HepG2 (cell line): ENCODE measurements around the gene ZNF500. TPM values are rescaled to one million over a fixed set of nuclear protein-coding genes. Genes with fewer than 3 reads are reported as not detected.

ENCODE experiments used
- CAMTA2 ChIP-seq: sonication (generic); formaldehyde crosslinking; IDR thresholded peaks from 2 replicates; pipeline ENCODE4 v1.4.0; 2020; ENCODE audit warnings: mild to moderate bottlenecking, missing genetic modification reagents, borderline replicate concordance
- CEBPZ ChIP-seq: IDR thresholded peaks from 2 replicates; pipeline ENCODE4 v1.6.1; 2012; ENCODE audit warnings: low read length, improper control_type of control experiment
- CSRNP1 ChIP-seq: sonication (generic); formaldehyde crosslinking; IDR thresholded peaks from 2 replicates; pipeline ENCODE4 v1.8.1; 2023; ENCODE audit warnings: mild to moderate bottlenecking, missing genetic modification reagents
- FIP1L1 ChIP-seq: fragments of 200-400 bp; formaldehyde crosslinking; IDR thresholded peaks from 2 replicates; pipeline ENCODE4 v1.6.1; 2018; ENCODE audit warnings: low read depth, mild to moderate bottlenecking, low read length, moderate library complexity, borderline replicate concordance; ENCODE audit not compliant: insufficient read depth
- KDM6A ChIP-seq: IDR thresholded peaks from 2 replicates; pipeline ENCODE4 v1.6.1; 2016; ENCODE audit warnings: low read depth
- NAIF1 ChIP-seq: sonication (generic); formaldehyde crosslinking; IDR thresholded peaks from 2 replicates; pipeline ENCODE4 v1.5.0; 2020; ENCODE audit warnings: mild to moderate bottlenecking, missing genetic modification reagents, borderline replicate concordance
- ONECUT2 ChIP-seq: sonication (generic); formaldehyde crosslinking; IDR thresholded peaks from 2 replicates; pipeline ENCODE4 v1.4.0; 2020; ENCODE audit warnings: missing genetic modification reagents
- PCBP1 ChIP-seq: fragments of 200-400 bp; formaldehyde crosslinking; IDR thresholded peaks from 2 replicates; pipeline ENCODE4 v1.6.1; 2017; ENCODE audit warnings: mild to moderate bottlenecking, low read depth, low read length, borderline replicate concordance
- REPIN1 ChIP-seq: sonication (generic); formaldehyde crosslinking; IDR thresholded peaks from 2 replicates; pipeline ENCODE4 v1.8.0; 2022; ENCODE audit warnings: missing genetic modification reagents, low read depth, mild to moderate bottlenecking, borderline replicate concordance
- SMYD3 ChIP-seq: sonication (generic); formaldehyde crosslinking; IDR thresholded peaks from 2 replicates; pipeline ENCODE4 v1.8.1; 2023; ENCODE audit warnings: mild to moderate bottlenecking, missing genetic modification reagents
- THAP9 ChIP-seq: sonication (generic); formaldehyde crosslinking; IDR thresholded peaks from 2 replicates; pipeline ENCODE4; 2020; ENCODE audit warnings: missing genetic modification reagents, mild to moderate bottlenecking, borderline replicate concordance
- ZFX ChIP-seq: sonication (generic); formaldehyde crosslinking; IDR thresholded peaks from 2 replicates; pipeline ENCODE4 v1.4.0; 2020; ENCODE audit warnings: mild to moderate bottlenecking, low read depth, missing genetic modification reagents, moderate library complexity
- ZNF850 ChIP-seq: sonication (generic); formaldehyde crosslinking; conservative IDR thresholded peaks from 2 replicates; pipeline ENCODE4 v1.9.0; 2021; ENCODE audit warnings: mild to moderate bottlenecking, missing genetic modification reagents
- ZSCAN25 ChIP-seq: sonication (generic); formaldehyde crosslinking; IDR thresholded peaks from 2 replicates; pipeline ENCODE4 v1.8.0; 2022; ENCODE audit warnings: mild to moderate bottlenecking, missing genetic modification reagents
- polyA plus RNA-seq, 8 experiments: library from polyadenylated mRNA; depleted of rRNA in 3 of 8; stranded (reverse) in 7 of 8; unstranded in 1 of 8; fragments of >200 nt; fragmentation: Illumina TruSeq in 4 of 8; extraction: Trizol in 4 of 8; gene quantifications; 2 replicates each; pipeline versions ENCODE4 v1.2.1 to v1.2.3, GENCODE V29; 2011 to 2016; ENCODE audit warnings: low read depth in 4 of 8, missing spikeins in 1 of 8, mixed read lengths in 1 of 8; ENCODE audit not compliant: insufficient read depth in 1 of 8
- total RNA-seq, 5 experiments: library from RNA; depleted of rRNA; stranded (reverse); fragments of >200 nt; fragmentation: Illumina TruSeq; extraction: Trizol; gene quantifications; 2 replicates each; pipeline ENCODE4 v1.2.3, GENCODE V29; 2016; ENCODE audit warnings: low read depth in 1 of 5
- TF ChIP-seq, protein P1 (sequence below): sonication (generic); formaldehyde crosslinking; IDR thresholded peaks from 2 replicates; pipeline ENCODE4 v1.5.1; 2020; ENCODE audit warnings: missing genetic modification reagents, mild to moderate bottlenecking, borderline replicate concordance
- TF ChIP-seq, protein P2 (sequence below): sonication (generic); formaldehyde crosslinking; IDR thresholded peaks from 2 replicates; pipeline ENCODE4 v1.4.0; 2020; ENCODE audit warnings: missing genetic modification reagents, mild to moderate bottlenecking, borderline replicate concordance

The ZNF500 gene
- total and polyA plus RNA-seq, 2 of the 13 experiments (the other 11 are each of a cell fraction or from before 2014, with no cell fraction given) = 6.1 to 12.2 TPM

DNA sequence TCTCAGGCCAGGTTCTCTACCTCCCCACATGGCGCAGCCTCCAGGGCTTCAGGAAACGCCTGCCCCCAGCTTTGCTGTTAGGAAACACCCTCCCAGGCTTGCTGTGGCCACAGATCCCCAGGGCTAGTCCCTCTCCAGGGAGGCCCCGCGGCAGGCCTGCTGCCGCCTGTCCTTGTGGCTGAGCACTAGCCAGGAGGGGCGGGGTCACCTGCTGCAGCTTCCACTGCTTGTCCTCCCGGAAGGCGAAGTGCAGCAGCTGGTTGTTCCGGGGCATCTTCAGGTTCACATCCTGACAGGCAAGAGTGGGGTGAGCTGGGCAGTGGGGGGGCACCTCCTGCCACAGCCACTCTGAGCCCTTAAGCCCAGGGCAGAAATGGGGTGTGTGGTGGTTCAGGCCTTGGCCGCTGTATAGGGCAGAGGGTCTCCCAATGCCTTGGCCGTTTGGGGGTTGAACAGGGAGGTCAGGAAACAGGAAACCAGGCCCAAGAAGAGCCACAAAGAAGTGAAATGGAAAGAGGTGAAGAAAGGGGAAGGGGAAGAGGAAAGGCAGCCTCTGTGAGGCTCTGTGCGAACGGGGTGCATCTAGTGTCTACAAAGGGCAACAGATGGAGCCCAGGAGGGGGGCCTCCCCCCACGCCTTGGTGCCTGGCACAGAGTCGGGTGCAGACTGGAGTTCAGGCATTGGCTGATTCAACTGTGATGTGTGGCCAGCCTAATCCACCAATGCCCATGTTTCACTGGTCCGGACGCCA is 33.5 kb upstream of the ZNF500 start (continued):
- TF ChIP-seq, protein P1, sequence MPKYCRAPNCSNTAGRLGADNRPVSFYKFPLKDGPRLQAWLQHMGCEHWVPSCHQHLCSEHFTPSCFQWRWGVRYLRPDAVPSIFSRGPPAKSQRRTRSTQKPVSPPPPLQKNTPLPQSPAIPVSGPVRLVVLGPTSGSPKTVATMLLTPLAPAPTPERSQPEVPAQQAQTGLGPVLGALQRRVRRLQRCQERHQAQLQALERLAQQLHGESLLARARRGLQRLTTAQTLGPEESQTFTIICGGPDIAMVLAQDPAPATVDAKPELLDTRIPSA (CRISPR knock-in tag) = no peak
- TF ChIP-seq SMYD3 (CRISPR knock-in tag) = no peak
- TF ChIP-seq NAIF1 (CRISPR knock-in tag) = no peak
- TF ChIP-seq CEBPZ = no peak
- 0 out of 2 replicates have a peak, but pooled peaks have one; percentile 45 for TF ChIP-seq PCBP1
- TF ChIP-seq KDM6A (CRISPR knock-in tag) = no peak
- no peak for TF ChIP-seq ONECUT2 (CRISPR knock-in tag)
- TF ChIP-seq ZSCAN25 (CRISPR knock-in tag) = no peak
- no peak for TF ChIP-seq FIP1L1
- TF ChIP-seq CAMTA2 = no peak
- TF ChIP-seq, protein P2, sequence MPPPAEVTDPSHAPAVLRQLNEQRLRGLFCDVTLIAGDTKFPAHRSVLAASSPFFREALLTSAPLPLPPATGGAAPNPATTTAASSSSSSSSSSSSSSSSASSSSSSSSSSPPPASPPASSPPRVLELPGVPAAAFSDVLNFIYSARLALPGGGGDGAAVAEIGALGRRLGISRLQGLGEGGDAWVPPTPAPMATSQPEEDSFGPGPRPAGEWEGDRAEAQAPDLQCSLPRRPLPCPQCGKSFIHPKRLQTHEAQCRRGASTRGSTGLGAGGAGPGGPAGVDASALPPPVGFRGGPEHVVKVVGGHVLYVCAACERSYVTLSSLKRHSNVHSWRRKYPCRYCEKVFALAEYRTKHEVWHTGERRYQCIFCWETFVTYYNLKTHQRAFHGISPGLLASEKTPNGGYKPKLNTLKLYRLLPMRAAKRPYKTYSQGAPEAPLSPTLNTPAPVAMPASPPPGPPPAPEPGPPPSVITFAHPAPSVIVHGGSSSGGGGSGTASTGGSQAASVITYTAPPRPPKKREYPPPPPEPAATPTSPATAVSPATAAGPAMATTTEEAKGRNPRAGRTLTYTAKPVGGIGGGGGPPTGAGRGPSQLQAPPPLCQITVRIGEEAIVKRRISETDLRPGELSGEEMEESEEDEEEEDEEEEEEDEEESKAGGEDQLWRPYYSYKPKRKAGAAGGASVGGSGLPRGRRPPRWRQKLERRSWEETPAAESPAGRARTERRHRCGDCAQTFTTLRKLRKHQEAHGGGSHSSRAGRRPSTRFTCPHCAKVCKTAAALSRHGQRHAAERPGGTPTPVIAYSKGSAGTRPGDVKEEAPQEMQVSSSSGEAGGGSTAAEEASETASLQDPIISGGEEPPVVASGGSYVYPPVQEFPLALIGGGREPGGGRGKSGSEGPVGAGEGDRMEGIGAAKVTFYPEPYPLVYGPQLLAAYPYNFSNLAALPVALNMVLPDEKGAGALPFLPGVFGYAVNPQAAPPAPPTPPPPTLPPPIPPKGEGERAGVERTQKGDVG (CRISPR knock-in tag) = no peak
- TF ChIP-seq ZFX (CRISPR knock-in tag) = peak; percentile 77
- TF ChIP-seq ZNF850 (CRISPR knock-in tag) = no peak
- no peak for TF ChIP-seq REPIN1
- TF ChIP-seq CSRNP1 (CRISPR knock-in tag) = no peak
- no peak for TF ChIP-seq THAP9 (CRISPR knock-in tag)
